ENCODE measurements around the gene AHCYL2.
"Not testable (repeated sequence)": the region's sequence is repeated elsewhere in the genome, so short reads cannot be mapped to it uniquely, and the experiment has no call there.

Gene AHCYL2

DNA sequence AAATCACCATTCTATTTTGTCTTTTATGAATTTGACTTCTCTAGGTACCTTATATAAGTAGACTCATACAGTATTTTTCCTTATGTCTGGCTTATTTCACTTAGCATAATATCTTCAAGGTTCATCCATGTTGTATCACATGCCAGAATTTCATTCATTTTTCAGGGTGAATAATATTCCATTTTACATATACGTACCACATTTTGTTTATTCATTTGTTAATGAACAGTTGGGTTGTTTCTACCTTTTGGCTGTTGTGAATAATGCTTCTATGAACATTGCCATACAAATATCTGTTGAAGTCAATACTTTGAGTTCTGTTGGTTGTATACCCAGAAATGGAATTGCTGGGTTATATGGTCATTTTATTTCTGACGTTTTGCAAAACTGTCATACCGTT, 20.7 kb downstream of the AHCYL2 start:
- DNase-seq, result no peak

DNA sequence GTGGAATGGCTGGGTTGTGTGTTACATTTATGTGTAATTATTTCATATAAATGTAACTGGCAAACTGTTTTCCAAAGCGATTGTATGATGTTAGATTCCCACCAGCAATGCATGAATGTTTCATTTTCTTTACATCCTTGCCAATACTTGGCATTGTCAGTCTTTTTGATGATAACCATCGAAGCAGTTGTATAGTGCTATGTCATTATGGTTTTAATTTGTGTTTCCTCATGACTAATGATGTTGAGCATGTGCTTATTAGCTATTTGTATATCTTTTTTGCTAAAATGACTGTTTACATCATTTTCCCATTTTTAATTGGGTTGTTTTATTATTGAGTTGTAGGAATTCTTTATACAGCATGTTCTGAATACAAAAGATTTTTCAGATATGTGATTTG, 22.3 kb downstream of the AHCYL2 start:
- DNase-seq, result no peak

DNA sequence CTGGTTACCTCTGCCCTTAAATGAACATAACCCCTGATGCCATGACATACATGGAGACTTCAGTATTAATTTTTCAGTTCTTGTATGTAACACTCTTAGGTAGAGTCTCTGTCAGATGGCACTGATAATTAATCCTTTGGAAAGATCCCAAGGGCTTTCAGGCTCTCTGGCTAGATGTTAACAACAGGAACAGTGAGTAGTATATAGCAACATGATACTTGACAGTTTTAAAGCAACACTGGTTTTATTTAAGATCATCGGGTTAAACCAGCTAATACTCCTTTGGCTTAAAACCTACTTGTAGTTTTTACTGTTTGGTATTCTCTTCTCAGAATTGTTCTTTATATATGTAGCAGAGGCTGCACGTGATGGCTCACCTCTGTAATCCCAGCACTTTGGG, 27.3 kb downstream of the AHCYL2 start:
- DNase-seq, result no peak

DNA sequence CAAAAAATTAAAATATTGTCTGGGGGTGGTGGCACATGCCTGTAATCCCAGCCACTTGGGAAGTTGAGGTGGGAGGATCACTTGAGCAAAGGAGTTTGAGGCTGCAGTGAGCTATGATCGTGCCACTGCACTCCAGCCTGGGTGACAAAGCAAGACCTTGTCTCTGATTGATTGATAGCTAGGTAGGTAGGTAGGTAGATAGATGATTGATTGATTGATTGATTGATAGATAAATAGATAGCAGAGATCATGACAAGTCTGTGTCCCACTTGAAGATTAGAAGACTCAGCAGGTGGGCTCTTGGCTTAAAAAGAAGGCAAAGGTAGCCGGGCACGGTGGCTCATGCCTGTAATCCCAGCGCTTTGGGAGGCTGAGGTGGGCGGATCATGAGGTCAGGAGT, 27.8 kb downstream of the AHCYL2 start:
- not testable (repeated sequence) for DNase-seq

DNA sequence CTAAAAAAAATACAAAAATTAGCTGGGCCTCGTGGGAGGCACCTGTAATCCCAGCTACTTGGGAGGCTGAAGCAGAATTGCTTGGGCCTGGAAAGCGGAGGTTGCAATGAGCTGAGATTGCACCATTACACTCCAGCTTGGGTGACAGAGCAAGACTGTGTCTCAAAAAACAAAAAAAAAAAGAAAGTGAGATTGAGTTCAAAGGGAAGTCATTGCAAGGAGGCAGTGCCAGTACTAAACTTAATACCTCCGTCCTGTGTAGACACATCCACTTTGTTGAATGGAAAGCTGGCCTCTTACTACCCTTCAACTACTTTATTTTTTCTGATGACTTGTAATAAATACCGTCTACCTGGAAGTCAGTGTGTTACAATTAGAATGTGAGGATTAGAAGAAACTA, 31.0 kb downstream of the AHCYL2 start:
- no peak for DNase-seq

DNA sequence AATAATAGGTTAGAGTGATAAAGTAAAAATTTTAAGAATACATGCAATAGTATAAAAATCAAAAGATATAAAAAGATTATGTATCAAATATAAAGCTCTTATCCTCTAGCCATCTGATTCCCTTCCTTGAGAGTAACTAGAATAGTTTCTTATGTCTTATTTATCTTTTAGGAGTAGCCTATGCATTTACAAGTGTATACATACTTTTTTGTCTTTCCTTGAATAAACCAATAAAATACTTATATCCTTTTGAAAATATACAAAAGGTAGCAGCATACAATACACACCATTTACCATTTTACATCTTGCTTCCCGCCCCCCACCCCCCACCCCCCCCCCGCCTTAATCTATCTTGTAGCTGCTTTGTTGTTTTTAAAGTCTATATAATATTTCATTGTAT, 31.4 kb downstream of the AHCYL2 start:
- DNase-seq, result no peak

DNA sequence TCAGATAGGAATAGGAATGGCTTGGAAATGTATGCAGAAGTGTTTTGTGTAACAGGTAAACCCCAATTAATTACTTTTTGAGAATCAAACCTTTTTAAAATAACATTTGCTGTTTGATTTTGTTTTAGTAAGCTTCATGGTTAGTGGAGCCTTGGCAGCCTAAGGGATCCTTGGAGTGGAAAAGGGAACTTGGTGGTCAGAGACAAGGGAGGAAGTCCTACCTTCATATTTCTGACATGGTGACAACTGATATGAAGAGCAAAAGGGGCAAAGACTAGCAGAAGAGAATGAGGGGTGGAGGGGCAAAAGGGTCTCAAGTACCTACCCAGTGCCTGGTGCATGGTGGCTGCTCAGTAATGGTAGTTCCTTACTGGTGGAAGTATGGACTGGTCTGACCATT, 32.3 kb downstream of the AHCYL2 start:
- DNase-seq, result no peak

DNA sequence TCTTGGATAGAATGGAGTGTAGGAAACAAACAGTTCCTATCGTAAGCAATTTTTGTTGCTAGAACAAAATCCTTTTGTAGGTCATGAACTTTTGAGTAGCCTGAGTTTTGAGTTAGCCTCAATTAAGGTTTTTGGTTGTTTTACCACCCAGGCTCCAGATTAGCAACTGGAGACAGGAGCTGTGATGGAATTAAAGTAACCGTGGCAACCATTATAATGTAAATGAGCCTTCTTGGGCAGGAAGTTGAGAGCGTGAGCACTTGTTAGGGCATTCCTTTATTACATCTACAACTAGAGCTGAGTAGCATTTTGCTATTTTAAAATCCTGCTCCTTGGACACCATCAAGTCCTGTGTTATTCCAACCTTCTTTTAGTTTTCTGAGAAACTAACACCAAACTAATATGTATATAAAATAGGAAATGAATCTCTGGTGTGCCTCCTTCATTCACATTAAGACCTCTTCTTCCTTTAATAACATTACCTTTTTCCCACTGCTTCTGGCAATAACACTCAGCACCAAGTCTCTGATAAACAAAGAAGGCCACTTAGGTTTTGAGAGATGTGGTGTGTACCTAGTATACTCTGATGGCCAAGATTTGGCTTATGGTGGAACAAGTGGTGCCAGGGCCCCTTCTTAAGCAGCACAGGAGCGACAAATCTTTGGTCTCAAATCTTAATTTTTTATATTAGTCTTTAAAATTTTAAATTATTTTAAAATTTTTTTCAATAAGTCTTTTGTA, 34.0 kb downstream of the AHCYL2 start:
- DNase-seq, result no peak

DNA sequence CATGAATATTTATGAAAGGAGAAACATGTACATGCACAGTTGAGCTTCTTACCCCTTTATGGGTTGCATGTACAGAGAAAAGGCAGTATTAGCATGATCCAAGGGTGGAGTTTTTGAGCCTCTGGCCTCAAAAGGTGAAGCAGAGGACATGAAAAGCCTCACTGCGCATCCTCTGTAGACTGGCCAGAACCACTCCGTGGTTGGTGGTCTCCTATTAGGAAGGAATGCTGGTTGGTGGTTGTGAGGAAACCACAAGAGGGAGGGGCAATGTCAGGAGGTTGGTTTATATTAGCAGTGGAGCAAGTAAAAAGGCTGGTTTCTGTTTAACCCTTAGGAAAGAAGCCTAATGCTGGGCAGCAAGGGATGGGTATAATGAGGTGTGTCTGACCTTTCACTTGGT, 37.5 kb downstream of the AHCYL2 start:
- no peak for DNase-seq

DNA sequence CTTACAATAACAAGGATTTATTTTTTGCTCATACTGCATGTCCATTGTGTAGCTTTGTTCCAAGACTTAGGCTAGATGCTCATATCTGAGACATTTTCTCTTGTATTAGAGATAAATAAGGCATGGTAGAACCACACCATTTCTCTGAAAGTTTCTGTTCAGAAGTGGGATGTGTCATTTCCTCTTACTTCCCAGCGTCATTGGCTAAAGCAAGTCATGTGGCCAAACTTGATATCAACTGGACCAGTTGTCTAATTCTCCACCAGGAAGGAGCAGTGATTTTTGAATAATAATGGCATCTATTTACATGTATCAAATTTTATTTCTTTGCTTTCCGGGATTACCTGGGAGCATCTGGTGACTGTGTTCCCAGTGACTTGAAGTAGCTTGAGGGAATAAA, 38.3 kb downstream of the AHCYL2 start:
- DNase-seq, result no peak

DNA sequence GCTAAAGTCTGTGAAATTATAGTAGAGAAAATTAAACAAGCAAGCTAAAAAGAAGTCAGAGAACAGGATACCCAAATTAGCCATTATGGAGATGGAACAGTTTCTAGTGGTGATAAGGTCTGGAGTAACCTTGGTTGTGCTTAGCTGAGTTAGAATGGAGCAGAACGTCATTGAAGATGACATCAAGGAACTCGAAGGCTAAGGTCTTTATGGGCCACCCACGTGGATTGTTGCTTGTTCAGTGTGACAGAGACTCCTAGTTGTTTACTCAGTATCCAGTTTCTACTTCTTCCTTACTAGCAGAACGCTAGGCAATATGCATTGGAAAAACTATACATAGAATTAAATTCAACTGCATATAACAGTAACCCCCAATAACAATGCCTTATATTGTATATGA, 39.7 kb downstream of the AHCYL2 start:
- no peak for DNase-seq

DNA sequence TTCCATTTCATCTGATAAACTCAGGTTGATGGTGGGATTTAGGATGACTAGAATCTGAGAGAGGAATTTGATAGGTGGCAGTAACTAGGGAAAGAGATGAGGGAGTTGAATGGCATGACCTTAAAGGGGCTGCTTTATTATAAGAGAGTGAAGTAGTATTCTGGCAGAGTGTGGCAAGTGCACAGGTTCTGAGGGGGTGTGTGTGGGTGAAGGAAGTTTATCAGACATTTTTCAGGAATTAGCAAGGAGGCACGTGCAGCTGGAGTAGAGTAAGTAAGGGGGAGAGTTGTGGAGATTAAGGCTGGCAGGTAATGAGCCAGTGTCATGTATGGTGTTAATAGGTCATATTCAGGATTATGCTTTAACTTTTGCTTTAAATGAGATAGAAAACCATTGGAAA, 40.5 kb downstream of the AHCYL2 start:
- no peak for DNase-seq

DNA sequence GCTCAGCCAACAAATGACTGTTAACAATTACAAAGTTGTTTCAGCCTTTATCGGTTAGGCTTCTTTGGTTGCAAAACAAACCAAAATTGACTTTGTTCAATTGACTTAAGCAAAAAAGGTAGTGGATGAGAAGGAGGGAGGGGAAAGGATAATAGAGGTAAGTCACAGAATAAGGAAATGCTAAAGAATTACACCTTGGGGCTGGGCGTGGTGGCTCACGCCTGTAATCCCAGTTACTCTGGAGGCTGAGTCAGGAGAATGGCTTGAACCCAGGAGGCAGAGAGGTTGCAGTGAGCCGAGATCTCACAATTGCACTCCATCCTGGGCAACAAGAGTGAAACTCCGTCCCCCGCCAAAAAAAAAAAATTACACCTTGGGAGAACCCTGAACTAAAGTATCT, 41.4 kb downstream of the AHCYL2 start:
- DNase-seq, result no peak

DNA sequence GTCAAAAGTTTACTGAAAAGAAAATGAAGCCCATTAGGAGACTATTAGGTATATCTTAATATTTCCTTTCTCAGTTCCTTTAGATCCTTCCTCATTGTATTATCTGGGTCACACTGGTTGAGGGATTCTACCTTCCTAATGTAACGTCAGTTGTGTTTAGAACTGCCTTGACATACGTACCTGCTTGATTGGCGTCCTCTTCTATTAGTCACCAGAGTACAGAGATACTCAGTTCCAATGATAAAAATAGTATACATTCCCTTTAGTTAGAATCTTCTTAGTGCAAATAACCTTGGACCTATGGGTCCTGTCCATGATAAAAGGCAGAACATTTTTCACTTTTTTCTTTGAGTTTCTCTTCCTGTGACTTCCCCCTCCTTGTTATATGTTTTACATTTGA, 45.2 kb downstream of the AHCYL2 start:
- no peak for DNase-seq

DNA sequence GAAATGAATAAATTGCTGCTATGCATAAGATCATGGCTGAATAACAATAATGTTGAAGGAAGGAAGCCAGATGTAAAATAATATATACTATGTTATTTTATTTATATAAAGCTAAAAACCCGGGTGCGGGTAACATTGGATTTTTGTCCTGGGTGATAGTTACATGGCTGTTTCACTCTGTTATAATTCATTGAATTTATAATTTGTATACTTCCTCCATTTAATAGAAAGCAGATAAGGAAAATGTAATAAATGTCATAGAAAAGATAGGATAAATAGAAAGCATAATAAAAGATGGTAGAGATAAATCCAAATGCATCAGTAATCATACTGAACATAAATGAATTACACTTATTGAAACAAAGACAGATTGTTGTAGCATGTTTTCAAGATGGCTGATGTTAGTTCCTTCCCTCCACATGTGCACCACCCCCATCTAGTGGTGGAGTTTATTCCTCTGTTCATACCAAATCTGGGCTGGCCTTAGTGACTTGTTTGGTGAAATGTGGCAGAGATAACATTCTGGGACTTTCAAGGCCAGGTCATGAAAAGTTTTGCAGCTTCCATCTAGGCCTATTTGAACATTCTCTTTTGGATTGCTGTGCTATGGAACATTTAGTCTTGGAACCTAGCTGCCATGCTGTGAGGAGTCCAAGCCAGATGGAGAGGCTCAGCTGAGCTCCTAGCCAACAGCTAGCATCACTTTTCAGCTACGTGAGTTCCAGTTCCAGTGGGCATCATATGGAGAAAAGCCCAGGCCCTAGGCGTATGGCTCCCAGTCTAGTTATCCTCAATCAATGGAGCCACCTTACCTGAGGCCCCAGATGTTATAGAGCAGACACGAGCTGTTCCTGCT, 46.9 kb downstream of the AHCYL2 start:
- peak; percentile 73 for DNase-seq

DNA sequence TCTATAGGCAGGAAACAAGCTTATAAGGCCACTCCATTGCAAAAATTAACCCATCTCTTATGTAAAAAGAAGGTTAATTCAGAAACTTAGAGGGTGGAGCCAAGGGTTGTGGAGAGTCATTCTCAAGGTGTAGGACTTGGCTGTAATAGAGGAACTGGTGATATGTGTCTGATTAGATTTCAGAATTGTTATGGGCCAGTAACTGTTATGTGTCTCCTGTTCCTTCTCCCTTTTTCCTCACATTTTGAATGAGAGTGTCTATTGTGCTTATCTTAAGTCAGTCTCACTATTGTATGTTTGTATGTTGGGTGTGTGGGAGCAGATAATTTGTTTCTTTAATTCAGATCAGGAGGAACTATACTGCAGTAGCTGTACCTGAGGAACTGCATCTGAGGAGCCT, 49.1 kb downstream of the AHCYL2 start:
- no peak for DNase-seq

DNA sequence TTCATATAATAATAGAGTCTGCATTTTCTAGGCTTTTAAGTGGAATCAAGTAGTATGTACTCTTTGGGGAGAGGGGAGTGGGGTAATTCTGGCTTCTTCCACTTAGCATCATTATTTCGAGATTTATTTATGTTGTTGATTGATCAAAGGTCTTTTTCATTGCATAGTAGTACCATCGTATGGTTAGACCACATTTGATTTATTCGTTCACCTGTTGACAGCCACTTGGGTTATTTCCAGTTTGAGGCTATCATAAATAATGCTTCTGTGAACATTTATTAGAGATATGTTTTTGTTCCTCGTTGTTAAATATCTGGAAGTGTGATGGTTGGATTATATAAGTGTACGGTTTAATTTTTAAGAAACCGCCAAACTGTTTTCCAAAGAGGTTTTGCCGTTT, 52.8 kb downstream of the AHCYL2 start:
- no peak for DNase-seq

DNA sequence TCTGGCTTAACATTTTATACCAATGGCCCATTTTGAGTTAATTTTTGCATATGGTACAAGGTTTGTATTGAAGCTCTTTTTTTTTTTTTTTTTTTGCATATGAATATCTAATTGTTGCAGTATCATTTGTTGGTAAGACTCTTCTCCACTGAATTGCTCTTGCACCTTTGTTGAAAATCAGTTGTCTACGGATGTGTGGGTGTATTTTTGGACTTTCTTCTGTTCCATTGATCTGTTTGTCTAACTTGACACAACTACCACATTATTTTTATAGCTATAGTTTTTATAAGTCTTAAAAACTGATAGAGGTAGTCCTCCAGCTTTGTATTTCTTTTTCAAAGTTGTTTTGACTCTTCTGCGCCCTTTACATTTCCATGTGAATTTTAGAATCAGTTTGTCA, 53.9 kb downstream of the AHCYL2 start:
- DNase-seq, result no peak

DNA sequence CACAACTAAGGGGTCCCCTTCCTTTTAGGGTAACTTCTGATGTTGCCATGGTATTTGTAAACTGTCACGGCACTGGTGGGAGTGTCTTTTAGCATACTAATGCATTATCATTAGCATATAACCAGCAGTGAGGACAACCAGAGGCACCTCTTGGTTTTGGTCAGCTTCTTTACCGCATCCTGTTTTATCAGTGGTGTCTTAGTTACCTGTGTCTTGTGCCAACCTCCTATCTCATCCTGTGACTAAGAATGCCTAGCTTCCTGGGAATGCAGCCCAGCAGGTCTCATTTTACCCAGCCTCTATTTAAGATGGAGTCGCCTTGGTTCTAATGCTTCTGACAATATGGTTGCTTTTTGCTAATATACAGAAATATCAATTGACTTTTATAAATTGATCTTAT, 54.9 kb downstream of the AHCYL2 start:
- DNase-seq, result no peak

DNA sequence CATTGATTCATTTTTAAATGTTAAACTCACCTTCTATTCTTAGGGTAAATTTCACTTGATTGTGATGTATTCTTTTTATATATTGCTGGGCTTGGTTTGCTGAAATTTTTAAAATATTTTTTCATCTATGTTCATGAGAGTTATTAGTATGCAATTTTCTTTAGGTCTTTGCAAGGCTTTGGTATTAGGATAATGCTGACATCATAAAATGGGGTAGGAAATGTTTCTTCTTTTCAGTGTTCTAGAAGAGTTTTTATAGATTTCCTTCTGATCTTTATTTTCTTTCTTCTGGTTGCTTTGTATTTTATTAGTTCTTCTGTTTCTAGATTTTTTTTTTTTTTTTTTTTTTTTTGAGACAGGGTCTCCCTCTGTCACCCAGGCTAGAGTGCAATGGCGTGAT, 56.3 kb downstream of the AHCYL2 start:
- DNase-seq, result no peak

DNA sequence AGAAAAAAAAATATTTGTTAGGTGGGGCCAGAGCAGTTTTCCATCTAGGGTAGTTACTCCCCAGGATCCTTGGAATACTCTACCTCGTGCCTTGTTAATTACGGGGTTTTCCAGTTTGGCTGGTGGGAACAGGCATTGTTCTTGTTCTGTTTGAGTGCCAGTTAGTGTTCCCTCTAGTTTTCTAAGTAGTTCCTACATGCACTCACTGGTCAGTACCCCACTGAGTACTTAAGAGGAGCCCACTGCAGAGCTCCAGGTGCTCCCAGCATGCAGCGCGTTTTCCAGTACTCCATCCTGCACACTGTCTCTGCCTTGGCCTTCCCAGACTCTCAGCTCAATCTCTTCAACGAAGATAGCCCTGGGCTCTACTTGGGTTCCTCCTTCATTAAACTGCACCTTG, 58.0 kb downstream of the AHCYL2 start:
- DNase-seq, result no peak

DNA sequence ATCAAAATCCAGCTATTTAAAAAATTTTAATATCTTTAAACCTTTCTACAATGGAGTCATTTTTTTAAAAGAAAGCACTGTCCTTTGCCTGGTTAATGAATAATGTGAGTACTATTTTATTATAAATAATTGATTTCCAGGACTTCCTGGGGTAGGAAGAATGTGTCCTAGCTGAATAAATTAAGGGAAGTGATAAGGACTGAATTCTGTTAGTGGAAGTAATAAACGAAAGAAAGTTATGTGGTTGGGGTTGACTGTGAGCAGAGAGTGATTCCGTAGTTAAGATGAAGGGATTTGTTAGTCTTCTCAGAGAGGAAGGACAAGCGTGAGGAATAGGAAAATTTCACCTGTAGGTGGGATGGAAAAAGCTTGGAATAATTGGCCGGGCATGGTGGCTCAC, 59.1 kb downstream of the AHCYL2 start:
- no peak for DNase-seq

DNA sequence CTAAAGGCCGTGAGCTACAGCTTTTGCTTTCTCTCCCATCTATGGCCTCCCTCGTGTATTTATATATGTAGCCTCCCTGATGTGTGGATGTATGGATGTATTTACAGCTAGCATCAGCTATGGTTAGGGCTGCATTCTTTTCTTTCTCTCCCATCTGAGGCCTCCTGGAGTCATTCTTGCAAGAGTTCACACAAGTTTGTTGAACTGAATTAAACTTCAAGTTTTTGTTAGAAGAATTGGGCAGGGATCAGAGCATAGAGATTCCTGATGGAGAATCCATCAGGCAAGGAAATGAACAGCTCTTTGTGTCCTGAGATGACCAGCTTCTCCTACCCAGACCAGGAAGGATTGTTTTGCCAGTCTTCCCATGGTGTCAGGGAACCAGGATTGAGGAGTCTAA, 60.3 kb downstream of the AHCYL2 start:
- DNase-seq, result no peak

DNA sequence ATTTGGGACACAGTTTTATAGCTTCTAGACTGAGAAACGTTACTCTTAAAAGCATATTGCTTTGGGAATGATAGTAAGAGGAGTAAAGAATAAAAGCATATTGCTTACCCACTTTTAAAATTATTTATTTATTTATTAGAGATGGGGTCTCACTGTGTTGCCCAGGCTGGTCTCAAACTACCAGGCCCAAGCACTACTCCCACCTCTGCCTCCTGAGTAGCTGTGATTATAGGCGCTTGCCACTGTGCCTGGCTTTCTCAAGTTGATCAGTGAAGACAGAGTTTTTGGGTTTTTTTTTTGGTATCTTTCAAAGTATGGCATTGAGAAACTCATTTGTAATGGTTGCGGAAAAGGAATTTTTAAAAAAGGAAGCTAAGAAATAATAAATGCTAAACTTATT, 68.0 kb downstream of the AHCYL2 start:
- no peak for DNase-seq

DNA sequence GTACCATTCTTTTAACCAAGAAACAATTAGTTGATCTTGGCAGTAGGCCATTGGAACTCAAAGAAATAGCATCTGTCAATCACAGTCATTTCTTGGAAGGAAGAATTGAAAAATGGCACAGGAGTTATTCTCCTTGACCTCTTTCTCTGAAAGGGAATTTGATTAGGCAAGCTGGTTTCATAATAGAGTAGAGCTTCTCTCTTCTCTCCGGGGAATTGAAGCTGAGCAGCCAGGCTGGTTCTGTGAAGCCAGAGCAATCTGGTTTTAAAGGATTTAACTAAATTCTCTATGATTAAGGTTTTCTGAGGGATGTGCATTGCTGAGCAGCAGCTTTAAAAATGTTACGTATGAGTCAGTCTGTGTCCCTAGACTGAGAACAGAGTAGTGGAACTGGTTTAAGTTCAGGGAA, 70.2 kb downstream of the AHCYL2 start:
- no peak for DNase-seq
